GM21526 (cell line): Measurements from ENCODE around the gene NACC1.

ENCODE experiments used
- ATAC-seq: cut with Tn5 transposase; IDR thresholded peaks from one replicate; pipeline ENCODE4 v1.9.1; 2021; ENCODE audit warnings: moderate library complexity; ENCODE audit not compliant: unreplicated experiment, low FRiP score

Gene NACC1

DNA sequence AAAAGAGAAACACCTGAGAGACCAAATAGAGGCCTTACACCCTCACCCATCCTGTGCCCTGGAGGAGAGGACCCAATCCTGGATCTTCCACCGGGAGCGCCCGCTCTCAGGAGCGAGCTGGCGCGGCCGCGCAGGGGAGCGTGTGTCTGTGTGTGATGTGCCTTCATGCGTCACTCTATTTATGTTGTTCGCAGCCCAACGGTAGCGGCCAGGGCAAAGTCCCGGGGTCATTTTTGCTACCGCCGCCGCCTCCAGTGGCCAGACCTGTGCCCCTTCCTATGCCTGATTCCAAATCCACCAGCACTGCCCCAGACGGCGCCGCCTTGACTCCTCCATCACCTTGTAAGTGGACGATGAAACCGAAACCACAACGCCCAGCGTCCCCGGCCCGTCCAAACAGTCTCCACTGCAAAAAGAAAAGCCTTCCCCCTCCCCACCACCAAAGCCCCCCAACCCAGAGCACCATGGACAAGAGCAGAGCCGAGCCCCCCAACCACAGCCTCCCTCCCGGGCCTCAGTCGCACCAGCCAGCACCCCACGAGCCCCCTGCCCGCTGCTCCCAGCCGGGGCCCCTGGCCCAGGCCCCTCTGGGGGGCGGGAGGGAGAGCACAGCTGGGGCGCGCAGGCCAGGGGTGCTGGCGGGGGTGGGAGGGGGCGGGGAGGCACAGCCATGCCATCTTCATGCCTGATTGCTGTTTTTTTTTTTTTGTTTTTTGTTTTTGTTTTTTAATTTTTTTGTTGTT lies 30.1 kb upstream of the NACC1 start:
- ATAC-seq: no peak

DNA sequence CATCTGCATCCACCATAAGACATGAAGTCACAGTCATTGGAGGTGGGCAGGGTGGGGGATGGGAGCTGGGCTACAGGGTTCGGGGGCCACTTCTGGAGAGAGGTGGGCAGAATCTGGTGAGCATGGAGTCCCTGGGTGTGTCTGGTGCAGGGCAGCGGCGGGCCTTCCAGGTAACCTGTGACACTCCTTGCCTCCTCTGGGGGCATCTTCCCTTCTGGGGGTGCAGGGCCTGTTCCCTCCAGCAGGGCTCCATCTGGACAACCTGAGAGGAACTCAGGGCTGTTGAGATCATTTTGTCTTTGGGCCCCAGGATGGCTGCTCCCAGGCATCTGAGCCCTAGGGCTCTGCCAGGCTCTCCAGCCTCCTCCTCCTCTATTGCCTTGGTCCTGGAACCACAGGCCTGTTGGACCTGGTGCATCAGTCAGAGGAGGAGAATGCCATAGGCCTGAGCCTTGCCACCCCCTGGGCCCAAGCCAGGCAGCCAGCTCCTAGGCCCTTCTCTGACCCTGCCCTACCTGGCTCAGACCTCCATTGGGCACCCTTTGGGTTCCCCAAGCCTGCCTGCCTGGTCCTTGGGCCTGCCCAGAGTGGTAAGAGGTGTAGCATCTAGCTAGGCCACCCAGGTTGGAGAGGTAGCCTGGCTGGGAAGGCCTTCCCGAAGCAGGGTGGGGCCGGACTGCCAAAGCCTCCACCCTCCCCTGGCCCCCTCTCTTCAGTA lies 28.8 kb upstream of the NACC1 start:
- ATAC-seq: no peak

DNA sequence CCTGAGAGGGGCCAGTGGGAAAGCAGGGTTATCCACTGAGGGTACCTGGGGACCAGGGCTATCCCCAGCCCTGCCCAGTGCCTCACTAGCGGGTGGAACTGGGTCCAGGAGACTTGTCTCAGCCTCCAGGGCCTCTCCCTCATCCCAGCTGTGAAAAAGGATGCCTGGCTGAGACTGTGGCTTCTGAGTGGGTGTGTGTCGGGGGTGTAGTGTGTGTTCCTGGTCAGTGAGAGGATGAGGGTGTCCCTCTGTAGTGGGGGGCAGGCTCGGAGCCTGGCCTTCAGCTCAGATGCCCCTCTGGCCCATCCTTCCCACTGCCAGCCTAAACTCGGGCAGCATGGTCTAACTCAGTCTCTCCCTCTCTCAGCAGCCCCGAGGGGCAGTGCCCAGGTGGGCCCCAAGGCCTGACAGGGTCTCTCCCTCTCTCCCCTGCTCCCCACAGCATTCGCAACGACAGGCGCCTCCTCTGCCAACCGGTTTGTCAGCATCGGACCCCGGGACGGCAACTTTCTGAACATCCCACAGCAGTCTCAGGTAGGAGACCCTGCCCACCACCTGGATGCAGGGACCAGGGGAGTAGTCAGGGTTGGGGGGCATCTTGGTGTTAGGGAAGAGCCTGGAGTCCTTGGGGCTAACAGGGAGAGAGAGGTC lies 28.1 kb upstream of the NACC1 start:
- no peak for ATAC-seq

DNA sequence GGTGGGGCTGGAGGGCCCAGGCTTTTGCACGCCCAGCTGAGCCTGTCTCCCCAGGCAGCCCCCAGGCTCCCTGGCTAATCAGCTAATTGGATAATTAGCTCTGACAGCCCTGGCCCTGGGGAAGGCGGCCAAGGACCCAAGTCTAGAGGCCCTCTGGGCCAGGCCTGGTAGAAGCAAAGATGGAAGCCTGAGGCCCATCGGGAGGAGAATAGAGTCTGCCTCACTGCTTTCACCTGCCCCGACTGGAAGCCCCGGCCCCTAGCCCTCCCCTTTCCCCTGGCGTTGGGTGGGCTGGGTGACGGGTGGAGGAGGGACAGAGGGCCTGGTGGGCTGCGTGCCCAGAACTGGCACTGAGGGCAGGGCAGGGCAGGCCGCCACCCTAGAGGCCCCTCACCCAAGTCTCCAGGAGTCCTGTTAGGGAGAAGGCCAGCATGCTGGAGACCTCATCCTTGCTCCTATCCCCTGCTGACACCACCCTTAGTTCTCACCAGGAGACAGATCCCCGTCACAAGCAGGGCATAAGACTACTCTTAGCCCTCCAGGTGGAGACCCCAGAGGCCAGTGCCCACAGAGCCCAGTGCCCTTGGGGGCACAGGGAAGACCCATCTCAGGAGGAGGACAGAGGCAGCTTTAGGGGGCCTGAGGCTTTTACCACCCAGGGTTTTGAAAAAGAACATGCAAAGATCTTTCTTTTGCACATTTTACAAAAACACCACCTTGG lies 27.4 kb upstream of the NACC1 start:
- no peak for ATAC-seq

DNA sequence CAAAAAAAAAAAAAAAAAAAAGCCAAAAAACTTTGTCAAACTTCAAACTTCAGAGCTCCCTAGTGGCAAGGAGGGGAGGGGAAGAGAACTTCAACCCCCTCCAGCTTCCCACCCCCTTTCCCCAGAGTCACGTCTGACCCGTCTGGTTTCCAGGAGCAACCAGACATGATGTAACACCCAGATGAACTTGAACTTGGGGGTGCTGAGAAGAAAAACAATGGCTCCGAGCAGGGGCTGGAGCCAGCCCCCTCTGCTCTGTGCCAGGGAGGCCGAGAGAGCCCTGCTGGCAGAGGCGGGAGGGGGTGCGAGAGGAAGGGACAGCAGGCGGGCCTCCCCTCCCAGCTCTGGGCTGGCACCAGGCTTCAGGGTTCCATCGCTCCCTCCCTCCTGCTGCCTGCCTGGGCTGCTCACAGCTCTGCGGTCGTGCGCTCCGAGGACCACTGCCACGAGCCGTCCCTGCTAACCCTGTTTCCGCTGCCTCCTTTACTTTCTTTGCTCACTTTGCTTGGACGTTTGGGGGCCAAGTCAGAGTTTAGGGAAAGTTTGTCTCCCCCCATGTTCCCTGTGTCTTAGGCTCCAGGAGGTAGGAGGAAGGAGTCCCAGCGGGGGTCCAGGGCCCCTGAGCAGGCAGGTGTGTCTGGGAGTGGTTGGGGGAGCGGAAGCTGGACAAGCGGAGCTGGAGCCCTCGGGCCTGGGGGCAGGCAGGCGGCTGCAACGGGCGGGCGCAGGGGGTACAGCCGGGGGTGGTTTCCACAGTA lies 26.5 kb upstream of the NACC1 start:
- no peak for ATAC-seq

DNA sequence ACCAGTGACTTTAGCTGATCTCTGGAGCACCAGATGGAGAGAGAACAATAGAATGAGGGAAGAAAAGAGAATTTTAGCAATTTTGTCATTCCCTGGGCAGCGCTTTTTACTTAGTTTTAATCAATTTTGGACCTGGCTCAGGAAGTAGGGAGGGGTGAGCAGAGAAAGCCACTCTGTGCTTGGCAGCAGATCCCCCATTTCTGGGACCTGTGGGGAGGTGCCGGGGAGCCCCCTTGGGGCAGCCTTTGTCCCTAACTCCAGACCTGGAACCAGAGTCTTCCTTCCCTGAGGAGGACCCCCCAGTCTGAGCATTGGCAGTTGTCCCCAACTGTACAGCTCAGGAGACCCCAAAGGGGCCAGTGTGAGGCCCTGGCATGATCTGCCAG lies 25.9 kb upstream of the NACC1 start:
- no peak for ATAC-seq

DNA sequence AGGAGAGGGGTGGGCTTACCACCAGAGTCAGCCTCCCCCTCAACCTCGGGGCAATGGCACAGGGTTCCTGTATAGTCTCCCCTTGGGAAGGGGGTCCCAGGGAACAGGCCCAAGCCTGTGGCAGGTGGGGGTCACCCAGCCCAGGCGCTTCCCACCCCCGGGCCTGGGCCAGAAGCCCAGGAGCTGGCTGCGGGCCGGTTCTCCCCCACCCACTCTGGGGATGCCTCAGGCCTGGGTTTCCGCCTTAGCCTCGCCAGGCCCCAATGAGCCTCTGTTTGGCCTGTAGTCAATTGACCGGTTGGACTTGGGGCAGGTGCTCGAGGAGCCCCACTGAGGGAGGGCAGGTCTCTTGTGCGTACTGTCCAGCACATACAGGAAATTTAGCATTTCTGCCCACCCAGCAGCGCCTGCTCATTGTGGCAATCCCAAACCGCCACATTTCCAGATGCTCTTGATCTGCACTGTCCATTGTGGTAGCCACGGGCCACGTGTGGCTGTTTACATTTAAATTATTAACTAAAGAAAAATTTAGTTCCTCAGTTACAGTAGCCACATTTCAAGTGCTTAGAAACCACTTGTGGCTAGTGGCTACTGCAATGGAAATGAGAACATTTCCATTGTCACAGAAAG lies 25.3 kb upstream of the NACC1 start:
- no peak for ATAC-seq

DNA sequence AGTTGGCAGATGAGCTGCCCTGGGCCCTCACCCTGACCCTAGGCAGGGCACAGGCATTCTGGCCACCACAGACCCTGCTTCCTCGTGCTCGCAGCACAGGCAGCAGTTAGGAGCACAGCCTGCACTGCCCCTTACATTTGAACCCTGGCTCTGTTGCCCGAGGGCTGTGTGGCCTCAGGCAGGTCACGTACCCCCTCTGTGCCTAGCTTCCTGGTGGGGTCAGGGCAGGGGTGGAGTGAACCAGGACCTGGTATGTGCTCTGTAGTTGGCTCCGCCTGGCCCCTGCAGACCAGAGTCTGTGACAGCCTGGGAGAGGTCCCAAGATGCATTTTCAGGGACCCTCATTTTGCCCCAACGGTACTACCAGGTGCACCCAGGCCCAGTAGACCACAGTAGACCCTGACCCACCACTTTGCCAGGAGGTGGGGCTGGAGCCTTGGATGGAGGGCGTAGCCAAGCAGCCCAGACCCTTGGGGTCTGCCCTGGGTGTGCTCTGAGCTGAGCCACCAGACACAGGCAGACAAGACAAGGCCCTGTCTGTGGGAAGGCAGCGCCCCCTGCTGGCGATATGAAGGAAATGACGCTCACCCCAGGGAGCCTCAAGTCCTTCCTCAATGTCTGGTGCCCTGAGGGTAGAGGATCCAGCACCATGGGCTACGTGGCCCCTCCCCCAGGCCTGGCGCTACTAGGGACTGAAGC lies 24.5 kb upstream of the NACC1 start:
- no peak for ATAC-seq

DNA sequence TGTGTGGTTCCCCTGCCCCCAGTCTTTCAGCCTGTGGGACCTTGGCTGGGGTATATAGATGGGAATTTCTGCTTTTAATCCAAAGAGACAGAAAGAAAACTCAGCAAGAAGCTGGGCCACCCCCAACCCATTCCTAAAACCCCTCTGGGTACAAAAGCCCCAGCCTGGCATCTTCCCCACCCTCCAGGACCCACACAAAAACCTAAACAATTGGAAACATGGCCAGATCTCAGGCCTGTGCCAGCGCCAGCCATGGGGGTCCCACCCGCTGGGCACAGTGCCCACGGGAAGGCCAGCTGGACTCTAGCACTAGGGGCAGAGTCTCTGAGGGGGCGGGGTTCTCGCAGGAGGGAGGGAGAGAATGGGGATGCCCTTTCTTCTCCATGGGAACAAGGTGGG lies 24.0 kb upstream of the NACC1 start:
- ATAC-seq: no peak

DNA sequence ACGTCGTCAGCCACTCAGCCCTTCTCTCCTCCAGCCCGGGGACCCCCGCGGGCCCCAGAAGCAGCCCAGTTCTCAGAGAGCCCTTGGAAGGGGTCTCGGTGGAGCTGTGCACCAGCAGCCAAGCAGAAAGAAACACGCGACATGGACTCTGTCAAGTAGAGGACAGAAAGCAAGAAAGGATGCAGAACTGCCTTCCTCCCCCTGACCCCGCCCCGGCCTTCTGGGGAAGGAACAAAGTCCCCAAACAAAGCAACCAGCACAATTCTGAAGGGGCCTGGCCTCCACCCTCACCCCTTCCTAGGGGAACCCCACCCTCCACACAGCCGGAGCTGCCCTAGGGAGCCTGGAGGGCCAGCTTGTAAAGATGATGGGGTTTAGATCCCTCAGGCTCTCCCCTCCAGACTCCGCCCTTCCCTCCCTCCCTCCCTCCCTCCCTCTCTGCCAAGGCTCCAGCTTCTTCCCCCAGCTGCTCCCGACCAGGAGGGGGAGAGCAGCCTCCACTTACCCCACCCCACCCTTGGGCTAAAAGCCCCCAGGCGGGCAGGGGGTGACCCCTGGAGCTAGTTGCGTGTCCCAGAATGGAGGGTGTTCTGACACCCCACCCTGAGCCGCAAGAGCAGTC lies 23.2 kb upstream of the NACC1 start:
- no peak for ATAC-seq

DNA sequence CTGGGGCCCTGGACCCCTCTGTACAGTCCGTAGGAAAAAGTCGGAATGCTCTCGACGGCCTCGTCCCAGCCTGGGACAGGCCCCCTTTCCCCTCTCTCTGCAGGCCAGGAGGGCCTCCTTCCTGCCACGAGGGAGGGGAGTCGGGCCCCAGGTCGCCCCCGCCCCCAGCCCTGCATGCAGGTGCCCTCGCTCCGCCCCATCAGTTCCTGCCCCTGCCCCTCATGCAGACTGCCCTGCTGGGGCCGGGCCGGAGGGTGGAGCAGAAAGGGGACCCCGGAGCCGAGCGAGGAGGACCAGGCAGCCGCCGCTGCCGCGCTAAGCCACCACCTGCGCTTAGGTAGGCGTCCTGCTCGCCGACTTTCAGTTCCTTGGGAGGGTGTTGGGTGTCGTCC lies 22.7 kb upstream of the NACC1 start:
- no peak for ATAC-seq

DNA sequence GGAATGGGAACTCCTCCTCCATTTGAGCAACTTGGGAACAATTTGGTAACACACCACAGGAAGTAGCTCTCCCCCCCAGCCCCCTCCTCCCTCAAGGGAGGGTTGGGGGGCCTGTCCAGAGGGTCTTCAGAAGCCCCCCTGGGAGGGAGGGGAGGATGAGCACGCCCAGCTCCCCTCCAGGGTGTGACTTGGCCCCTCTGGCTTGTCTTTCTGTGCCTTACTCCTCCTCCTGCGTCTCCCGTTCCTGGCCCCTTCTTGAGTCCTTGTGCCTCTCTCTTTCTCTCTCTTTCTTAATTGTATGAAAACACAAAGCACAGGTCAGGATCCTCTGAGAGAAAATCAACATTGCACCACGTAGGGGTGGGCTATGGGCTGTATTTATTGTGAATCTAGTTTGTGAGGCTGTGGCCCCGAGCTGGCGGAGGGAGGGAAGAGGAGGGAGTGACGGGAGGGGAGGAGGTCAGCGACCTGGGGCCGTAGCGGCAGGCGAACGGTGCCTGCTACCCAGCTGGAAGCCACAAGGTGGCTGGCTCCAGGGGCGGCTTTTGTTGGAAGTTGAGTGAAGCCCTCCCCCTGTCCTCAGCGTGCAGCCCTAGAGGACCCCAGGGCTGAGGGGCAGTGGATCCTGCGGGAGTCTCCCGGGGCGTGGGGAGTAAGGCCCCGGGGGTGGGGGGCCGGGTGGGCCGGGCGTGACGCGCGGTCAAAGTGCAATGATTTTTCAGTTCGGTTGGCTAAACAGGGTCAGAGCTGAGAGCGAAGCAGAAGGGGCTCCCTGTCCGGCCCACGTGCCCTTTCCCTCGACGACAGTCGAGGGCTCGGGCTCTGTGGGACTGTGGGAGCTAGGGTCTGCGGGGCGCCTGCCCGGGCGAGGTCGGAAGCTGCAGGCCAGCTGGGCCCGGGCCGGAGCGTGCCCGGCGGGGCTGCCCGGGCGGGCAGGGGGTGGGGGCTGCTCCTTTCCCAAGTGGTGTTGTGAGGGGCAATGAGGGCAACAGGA lies 21.8 kb upstream of the NACC1 start:
- no peak for ATAC-seq

DNA sequence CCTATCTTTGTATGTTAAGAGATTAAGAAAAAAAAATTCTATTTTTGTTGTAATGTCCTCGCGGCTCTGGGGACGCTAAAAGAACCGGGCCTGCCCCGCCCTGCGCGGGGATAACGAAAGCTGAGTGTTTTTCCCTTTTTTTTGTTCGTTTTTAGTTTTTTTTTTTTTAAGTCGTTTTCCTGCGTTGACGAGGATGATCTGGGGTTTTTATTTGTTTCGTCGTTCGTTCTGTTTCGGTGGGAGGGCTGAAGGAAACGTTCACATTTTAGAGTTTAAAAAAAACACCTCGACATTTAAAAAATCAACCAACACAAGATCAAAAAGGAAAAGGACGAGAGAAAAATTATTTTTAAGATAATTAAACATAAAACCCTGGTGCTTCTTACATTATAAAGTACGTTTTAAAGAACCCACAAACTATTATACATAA lies 21.0 kb upstream of the NACC1 start:
- ATAC-seq: no peak

DNA sequence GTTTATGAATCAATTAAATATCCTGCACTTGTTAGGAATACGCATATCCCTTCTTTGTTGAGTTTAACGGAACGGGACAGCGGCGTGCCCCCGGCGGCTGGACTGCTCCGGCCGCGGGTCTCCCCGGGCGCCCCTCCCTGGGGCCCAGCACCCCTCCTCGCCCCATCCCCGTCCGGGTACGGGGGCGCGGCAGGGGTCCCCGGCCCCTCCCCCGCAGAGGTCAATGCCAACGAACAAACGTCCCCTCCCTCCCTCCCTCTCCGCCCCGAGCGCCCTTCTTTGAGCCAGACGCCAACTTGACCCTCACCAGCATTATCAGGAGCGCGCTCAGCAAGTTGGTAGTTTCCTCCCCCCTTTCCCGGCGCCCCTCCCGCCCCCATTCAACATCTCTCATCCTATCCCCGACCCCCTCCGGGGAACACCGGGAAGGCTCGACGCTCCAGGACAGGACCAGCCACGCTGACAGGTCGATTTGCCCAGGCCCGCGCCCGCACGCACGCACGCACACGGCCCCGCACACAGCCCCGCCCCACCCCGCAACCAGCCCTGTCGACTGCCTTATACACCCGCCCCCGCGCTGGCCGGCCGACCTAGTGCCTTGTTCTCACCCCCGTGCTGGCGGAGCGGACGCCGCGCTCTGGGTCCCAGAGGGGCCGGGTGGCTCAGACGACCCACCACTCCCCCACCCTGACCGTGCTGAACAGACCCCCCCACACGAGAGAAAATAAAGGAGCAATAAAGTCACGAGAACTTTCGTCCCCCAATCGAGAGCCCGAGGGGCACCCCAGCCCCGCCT lies 20.4 kb upstream of the NACC1 start:
- no peak for ATAC-seq

DNA sequence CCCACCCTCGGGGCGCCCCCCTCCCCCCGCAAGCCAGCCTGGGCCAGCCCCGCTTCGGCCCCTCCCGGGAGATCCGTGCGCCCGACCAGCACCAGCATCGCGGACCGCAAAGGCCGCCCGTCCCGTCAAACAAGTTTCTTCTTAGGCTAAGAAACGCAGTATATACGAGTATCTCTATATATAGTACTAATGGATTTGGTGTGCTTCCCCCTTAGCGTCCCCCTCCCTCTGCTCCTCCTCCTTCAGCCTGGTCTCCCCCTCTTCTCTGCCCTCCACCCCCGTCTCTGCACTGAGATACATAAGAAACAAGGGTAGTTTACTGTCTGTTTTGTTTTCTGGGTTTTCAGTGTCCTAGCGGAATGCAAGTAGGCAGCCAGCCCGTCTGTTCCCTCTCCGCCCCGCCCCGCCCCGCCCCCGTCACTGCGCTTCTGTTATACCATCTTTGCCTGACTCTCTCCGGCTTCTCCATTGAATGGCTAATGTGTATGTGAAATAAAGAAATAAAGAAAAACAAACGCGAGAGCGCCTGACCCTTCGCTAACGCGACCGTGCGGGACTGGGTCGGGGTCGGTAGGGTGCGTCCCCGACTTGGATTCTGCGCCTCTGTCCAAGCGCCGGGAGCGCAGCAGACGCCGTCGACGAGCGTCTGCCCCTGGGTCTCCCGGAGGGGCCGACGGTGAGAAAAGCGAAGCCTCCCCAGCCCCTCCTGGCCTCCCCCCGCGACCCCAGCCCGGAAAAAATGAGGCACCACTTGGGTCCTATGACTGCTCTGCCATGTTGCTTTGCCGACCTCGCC lies 19.6 kb upstream of the NACC1 start:
- ATAC-seq: no peak
